ENCODE results near the gene GPC1.

The GPC1 gene

DNA sequence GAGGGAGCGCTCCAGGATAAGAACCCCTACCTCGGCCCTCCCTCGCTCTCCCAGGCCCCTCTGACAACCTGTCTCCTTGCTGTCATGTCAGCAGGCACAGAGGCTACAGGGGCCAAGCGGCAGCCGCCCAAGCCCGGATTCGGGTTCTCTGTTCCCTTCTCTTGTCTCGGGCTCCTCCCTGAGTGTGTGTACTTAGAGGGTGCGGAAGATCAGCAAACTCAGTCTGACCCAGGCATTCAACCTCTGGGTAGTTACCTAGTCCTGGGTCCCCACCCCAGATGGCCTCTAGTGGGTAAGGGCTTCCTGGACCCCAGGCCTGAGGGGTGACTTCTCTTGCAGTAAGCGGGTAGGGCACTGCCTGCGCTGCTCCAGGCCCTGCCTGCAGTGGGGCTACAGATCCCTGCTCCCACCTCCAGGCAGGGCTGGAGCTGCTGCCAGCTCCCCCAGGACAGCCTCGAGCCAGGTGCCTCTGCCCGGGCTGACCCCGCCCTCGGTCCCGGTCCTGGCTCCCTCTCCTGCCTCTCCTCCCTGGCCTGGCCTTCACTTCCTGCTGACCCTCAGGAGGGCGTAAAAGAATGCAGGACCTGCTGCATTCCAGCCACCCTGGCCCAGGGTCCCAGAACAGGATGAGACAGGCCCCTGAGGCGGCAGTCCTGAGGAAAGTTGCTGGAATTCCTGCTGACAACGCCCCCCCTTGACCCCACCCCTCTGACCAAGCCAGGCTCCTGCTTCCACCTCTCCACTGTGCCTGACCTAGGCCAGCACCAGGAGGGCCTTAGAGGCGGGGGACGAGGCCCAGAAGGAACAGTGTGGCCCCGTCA, 22.0 kb downstream of the GPC1 start:
- DNase-seq, result no peak

- DNase-seq, result no peak
These were observed 22.8 kb downstream of the GPC1 start for GRCh38 chr2:240458044-240458899.

- peak in 1 of 3 experiments; percentile 28 for DNase-seq
These were observed 23.5 kb downstream of the GPC1 start for GRCh38 chr2:240458900-240459391.

DNA sequence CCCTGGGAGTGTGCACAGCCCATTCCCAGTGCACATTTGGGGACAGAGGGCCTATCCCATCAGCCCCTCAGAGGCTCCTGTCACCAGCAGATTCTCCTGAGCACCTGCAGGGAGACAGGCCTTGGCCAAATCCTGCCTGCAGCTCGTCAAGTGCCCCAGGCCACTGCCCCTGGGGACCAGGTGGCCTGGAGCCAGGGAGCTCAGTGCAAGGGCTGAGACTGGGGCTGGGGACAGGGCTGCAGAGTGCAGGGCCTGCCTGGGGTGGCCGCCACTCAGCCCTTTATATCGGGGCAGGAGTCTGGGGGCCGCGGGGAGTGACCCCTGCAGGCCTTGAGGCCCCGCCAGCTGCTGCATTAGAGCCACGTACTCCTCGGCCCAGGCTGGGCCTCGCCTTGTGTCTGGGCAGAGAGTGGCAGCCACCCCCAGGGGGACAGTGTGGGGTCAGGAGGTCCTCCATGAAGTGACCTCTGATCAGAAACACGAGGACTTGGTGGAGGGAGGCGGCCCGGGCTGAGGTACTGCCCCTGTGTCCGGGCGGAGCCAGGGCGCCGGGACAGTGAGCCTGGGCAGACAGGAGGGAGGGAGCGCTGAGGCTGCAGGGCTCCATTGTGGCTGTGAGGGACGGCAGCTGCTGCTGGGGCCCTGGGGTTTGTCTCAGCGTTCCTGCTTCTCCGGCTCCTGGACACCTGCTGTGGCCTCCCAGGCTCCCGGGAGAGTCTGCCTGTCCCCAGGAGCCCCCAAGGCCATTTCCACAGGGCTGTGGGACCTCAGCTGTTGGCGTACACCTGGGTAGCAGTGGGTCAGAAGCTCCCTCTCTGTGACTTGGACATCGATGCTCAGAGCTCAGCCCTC, 24.2 kb downstream of the GPC1 start:
- DNase-seq, result peak in 2 of 3 experiments; percentile 38 to 44

- DNase-seq, result no peak
These were observed 24.8 kb downstream of the GPC1 start for GRCh38 chr2:240460253-240460711.

DNA sequence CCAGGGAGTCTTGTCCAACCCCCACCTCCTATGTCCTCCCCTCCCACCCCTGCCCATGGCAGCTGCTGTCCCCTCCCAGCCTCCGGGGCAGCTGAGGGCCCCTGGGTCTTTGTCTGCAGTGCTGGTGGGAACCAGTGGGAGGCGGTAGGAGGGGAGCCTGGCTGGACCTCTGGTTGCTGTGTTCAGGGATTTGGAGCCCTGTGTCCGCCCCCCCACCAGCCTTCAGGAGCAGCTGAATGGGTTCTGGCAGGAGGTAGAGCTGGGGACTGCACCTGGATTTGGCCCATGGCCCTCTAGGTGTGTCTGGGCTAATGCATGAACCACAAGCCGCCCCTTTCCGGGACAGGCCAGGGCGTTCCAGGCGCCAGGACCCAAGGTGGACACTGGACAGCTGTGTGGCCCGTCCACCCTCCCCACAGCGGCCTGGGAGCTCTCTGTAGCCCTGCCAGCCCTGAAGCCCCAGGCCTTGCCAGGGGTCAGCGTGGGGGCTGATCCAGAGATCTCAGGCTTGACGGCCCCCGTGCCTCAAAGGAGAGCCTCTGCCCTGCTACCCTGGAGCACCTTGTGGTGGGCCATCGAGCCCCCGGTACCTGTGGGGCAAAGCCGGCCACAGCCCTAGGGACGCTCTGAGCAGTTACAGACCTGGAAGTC, 25.4 kb downstream of the GPC1 start:
- DNase-seq, result no peak

- DNase-seq, result no peak
These were observed 26.1 kb downstream of the GPC1 start for GRCh38 chr2:240461471-240462072.

- DNase-seq, result no peak
These were observed 26.7 kb downstream of the GPC1 start for GRCh38 chr2:240462073-240462706.

DNA sequence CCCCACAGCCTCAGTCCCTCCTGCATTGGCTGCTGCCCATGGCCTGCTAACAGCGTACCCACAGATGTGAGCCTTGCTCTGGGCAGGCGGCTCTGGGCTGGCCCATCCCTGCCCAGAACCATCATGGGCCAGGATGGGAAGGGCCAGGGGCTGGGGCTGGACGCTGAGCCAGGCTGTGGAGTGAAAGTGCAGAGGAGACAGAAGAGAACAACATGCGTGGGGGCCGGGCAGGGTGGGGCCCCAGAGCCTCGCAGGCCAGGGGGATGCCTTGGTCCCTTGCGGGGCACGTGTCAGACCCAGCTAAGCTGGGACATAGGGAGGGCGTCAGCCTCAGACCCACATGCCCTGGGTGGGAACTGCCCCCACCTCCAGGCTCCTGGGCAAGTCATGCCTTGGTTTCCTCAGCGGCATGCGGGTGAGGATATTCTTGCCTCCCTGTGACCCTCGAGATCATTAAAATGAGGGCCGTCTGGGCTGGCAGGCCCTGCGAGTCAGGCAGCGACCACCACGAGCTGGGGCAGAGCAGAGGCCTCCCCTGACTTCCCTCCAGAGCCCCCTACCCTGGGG, 27.3 kb downstream of the GPC1 start:
- DNase-seq, result no peak

GRCh38 chr2:240463274-240463865, 27.9 kb downstream of the GPC1 start:
- DNase-seq, result no peak

GRCh38 chr2:240463866-240464481, 28.5 kb downstream of the GPC1 start:
- no peak for DNase-seq

DNA sequence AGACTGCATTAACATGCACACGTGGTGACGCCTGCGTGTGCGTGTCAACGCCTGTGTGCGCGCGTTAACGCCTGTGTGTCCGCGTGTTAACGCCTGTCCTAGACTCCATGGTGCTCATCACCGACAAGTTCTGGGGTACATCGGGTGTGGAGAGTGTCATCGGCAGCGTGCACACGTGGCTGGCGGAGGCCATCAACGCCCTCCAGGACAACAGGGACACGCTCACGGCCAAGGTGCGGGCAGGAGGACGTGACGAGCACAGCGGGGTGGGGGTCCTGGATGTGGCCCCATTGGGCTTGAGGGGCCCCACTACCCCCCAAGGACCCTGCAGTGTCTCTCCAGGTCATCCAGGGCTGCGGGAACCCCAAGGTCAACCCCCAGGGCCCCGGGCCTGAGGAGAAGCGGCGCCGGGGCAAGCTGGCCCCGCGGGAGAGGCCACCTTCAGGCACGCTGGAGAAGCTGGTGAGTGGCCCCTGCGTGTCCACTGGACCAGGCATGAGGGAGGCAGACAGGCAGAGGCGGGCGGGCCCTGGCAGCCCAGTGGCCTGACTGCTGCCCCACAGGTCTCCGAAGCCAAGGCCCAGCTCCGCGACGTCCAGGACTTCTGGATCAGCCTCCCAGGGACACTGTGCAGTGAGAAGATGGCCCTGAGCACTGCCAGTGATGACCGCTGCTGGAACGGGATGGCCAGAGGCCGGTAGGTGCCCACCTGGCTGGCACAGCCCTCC, 29.2 kb downstream of the GPC1 start:
- DNase-seq, result no peak

- DNase-seq, result no peak
These were observed 29.9 kb downstream of the GPC1 start for GRCh38 chr2:240465268-240465764.

GRCh38 chr2:240465765-240466578, 30.5 kb downstream of the GPC1 start:
- DNase-seq, result no peak

DNA sequence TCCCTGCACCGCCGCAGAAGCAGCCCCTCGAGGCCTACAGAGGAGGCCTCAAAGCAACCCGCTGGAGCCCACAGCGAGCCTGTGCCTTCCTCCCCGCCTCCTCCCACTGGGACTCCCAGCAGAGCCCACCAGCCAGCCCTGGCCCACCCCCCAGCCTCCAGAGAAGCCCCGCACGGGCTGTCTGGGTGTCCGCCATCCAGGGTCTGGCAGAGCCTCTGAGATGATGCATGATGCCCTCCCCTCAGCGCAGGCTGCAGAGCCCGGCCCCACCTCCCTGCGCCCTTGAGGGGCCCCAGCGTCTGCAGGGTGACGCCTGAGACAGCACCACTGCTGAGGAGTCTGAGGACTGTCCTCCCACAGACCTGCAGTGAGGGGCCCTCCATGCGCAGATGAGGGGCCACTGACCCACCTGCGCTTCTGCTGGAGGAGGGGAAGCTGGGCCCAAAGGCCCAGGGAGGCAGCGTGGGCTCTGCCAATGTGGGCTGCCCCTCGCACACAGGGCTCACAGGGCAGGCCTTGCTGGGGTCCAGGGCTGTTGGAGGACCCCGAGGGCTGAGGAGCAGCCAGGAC, 31.2 kb downstream of the GPC1 start:
- no peak for DNase-seq

DNA sequence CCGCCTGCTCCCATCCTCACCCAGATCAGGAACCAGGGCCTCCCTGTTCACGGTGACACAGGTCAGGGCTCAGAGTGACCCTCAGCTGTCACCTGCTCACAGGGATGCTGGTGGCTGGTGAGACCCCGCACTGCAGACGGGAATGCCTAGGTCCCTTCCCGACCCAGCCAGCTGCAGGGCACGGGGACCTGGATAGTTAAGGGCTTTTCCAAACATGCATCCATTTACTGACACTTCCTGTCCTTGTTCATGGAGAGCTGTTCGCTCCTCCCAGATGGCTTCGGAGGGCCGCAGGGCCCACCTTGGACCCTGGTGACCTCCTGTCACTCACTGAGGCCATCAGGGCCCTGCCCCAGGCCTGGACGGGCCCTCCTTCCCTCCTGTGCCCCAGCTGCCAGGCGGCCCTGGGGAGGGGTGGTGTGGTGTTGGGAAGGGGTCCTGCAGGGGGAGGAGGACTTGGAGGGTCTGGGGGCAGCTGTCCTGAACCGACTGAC, 31.7 kb downstream of the GPC1 start:
- no peak for DNase-seq

DNA sequence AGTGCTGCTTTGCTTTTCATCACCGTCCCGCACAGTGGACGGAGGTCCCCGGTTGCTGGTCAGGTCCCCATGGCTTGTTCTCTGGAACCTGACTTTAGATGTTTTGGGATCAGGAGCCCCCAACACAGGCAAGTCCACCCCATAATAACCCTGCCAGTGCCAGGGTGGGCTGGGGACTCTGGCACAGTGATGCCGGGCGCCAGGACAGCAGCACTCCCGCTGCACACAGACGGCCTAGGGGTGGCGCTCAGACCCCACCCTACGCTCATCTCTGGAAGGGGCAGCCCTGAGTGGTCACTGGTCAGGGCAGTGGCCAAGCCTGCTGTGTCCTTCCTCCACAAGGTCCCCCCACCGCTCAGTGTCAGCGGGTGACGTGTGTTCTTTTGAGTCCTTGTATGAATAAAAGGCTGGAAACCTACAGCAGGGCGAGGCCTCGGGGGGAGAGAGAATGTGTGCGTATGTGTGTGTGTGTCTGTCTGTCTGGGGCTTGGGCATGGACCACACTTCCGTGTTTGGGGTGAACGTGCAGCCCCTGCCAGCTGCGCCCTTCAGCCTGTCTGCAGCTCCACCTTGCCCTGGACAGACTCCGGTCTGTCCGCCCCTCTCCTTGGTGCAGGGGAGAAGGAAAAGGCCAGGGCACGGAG, 32.3 kb downstream of the GPC1 start:
- no peak for DNase-seq

Data from NCI-H1417 (cell line).